Mononuclear cell (primary cell): ENCODE results near the gene SIMC1. TPM values are rescaled to one million over a fixed set of nuclear protein-coding genes. Genes with fewer than 3 reads are reported as not detected.
"Not testable (repeated sequence)": the region's sequence is repeated elsewhere in the genome, so short reads cannot be mapped to it uniquely, and the experiment has no call there.

Source experiments
- H3K27me3 ChIP-seq: 2 replicates; pipeline ENCODE4 v1.6.0; 2011; ENCODE audit warnings: low read length, control low read depth; ENCODE audit not compliant: insufficient read depth
- H3K4me1 ChIP-seq: 2 replicates; pipeline ENCODE4 v1.5.1; 2011; ENCODE audit warnings: mild to moderate bottlenecking, low read length, control low read depth; ENCODE audit not compliant: insufficient read depth
- H3K4me3 ChIP-seq: 2 replicates; pipeline ENCODE4 v1.5.1; 2011; ENCODE audit warnings: mild to moderate bottlenecking, low read length, moderate library complexity
- H3K9me3 ChIP-seq: 2 replicates; pipeline ENCODE4 v1.5.1; 2011; ENCODE audit warnings: low read depth, mild to moderate bottlenecking, control low read depth, low read length
- total RNA-seq: library from RNA; depleted of rRNA; stranded (reverse); fragments of >200 nt; gene quantifications from one replicate; pipeline ENCODE4 v1.2.3, GENCODE V29; 2012

Gene SIMC1
- total RNA-seq, 1 donor = 11.5 TPM

GRCh38 chr5:176244318-176244717, 6.1 kb downstream of the SIMC1 start:
- H3K9me3 ChIP-seq, H3K4me1 ChIP-seq, H3K4me3 ChIP-seq, H3K27me3 ChIP-seq: not testable (repeated sequence)

DNA sequence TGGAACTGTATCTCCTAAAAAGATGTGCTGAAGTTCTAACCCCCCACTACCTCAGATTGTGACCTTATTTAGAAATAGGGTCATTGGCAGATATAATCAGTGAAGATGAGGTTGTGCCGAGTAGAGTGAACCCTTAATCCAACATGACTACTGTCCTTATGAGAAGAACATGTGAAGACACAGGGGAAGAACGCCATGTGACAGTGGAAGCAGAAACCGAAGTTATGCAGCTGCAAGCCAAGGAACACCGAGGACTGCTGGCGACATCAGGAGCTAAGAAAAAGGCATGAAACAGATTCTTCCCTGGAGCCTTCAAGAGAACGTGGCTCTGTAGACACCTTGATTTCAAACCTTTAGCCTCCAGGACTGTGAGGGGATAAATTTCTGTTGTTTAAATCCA, 6.8 kb downstream of the SIMC1 start:
- H3K9me3 ChIP-seq, H3K27me3 ChIP-seq, H3K4me3 ChIP-seq, H3K4me1 ChIP-seq: not testable (repeated sequence)

DNA sequence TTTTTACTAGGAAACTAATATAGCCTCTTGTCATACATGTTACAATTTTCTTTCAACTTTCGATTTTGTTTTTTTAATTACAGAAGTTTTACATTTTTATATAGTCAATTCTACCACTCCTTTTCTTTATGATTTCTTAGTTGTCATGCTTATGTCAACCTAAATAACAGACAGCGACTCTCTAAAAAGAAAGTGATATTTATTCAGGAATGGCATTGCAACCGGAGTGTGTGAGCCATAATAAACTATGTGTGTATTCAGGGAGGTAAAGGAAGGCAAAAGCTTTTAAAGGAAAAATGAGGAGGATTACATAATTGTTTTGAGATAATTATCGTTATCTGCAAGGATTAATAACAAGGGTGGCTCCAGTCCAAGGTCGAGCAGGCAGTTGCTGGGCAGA, 7.3 kb downstream of the SIMC1 start:
- H3K27me3 ChIP-seq, H3K9me3 ChIP-seq, H3K4me1 ChIP-seq, H3K4me3 ChIP-seq: not testable (repeated sequence)

DNA sequence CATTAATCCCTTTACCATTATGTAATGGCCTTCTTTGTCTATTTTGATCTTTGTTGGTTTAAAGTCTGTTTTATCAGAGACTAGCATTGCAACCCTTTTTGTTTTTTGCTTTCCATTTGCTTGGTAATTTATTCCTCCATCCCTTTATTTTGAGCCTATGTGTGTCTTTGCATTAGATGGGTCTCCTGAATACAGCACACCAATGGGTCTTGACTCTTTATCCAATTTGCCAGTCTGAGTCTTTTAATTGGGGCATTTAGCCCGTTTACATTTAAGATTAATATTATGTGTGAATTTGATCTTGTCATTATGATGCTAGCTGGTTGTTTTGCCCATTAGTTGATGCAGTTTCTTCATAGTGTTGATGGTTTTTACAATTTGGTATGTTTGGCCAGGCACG, 12.5 kb downstream of the SIMC1 start:
- not testable (repeated sequence) for H3K4me1 ChIP-seq, H3K4me3 ChIP-seq, H3K27me3 ChIP-seq, H3K9me3 ChIP-seq

DNA sequence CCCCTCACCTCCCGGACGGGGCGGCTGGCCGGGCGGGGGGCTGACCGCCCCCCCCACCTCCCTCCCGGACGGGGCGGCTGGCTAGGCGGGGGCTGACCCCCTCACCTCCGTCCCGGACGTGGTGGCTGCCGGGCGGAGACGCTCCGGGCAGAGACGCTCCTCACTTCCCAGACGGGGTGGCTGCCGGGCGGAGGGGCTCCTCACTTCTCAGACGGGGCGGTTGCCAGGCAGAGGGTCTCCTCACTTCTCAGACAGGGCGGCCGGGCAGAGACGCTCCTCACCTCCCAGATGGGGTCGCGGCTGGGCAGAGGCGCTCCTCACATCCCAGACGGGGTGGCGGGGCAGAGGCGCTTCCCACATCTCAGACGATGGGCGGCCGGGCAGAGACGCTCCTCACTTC, 13.9 kb downstream of the SIMC1 start:
- H3K4me1 ChIP-seq, H3K4me3 ChIP-seq, H3K9me3 ChIP-seq, H3K27me3 ChIP-seq: not testable (repeated sequence)

GRCh38 chr5:176253370-176254065, 15.3 kb downstream of the SIMC1 start:
- not testable (repeated sequence) for H3K4me3 ChIP-seq, H3K27me3 ChIP-seq, H3K9me3 ChIP-seq, H3K4me1 ChIP-seq

DNA sequence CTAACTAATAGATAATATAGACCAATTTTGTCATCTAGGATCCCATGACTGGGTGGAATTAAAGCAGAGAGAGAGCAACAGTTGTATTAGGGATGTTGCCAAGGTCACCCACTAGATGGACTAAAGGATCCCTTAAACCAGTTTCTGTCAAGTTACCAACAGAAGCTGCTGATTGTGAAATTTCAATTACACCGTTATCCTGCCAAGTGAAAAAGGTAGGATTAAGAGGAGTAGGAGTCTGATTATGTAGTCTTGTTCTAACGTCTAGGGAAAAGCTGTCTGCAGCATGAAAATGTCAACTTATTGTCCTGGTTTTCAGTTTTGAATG, 15.8 kb downstream of the SIMC1 start:
- H3K9me3 ChIP-seq, H3K27me3 ChIP-seq, H3K4me3 ChIP-seq, H3K4me1 ChIP-seq: not testable (repeated sequence)

DNA sequence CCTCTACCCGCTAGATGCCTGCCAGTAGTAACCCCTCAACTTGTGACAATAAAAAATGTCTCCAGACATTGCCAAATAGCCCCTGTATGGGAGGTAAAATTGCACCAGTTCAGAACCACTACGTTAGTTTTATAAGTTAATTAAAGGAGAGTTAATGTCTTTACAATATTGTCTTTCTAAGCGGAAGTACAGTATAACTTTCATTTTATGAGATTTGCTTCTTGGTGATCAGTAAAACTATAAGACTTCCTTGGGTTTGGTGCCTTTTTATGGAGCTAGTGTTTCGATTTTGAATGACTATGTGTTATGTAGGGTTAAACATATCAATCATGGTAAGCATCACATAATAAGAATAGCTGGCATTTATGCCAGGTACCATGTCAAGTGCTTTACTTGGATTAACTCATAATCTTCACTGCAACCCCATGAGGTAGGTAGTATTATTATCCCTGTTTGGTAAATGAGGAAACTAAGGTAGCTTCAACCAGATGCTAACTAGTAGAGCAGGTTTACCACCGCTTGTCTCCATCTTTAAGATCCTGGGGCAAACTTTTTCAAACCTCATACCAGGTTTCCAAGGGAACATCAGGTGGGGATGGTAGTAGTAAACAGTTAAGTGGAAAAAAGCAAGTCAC, 19.8 kb downstream of the SIMC1 start:
- H3K9me3 ChIP-seq, H3K27me3 ChIP-seq, H3K4me1 ChIP-seq, H3K4me3 ChIP-seq: not testable (repeated sequence)

DNA sequence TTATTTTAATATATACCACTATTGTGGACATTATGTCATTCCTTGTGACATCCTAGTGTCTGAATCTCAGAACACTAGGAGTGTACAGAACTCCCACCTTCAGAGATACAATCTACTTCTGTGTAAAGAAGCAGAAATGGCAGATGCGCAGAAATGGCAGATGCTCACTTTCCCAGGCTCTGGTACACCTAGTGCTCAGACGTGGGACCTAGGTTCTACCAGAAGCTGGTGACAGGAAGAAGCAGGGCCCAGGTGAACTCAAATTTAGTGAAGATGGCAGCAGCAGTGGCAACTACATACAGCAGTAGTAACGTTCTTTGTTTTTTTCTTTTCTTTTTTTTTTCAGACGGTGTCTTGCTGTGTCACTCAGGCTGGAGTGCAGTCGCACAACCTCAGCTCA, 22.5 kb downstream of the SIMC1 start:
- not testable (repeated sequence) for H3K9me3 ChIP-seq, H3K27me3 ChIP-seq, H3K4me3 ChIP-seq, H3K4me1 ChIP-seq

- not testable (repeated sequence) for H3K4me1 ChIP-seq
Measured at GRCh38 chr5:176266448-176266847, 28.2 kb downstream of the SIMC1 start.

GRCh38 chr5:176289018-176289417, 50.8 kb downstream of the SIMC1 start:
- not testable (repeated sequence) for H3K27me3 ChIP-seq, H3K4me1 ChIP-seq, H3K4me3 ChIP-seq, H3K9me3 ChIP-seq

More at GRCh38 chr5:176266448-176266847, 28.2 kb downstream of the SIMC1 start:
- not testable (repeated sequence) for H3K27me3 ChIP-seq, H3K9me3 ChIP-seq, H3K4me3 ChIP-seq

- not testable (repeated sequence) for H3K27me3 ChIP-seq, H3K4me3 ChIP-seq, H3K4me1 ChIP-seq, H3K9me3 ChIP-seq
Measured at GRCh38 chr5:176290057-176290840, 52.0 kb downstream of the SIMC1 start.

DNA sequence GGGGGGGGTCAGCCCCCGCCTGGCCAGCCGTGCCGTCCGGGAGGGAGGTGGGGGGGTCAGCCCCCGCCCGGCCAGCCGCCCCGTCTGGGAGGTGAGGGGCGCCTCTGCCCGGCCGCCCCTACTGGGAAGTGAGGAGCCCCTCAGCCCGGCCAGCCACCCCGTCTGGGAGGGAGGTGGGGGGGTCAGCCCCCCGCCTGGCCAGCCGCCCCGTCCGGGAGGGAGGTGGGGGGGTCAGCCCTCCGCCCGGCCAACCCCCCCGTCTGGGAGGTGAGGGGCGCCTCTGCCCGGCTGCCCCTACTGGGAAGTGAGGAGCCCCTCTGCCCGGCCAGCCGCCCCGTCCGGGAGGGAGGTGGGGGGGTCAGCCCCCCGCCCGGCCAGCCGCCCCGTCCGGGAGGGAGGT, 67.1 kb downstream of the SIMC1 start:
- H3K4me1 ChIP-seq, H3K27me3 ChIP-seq, H3K4me3 ChIP-seq, H3K9me3 ChIP-seq: not testable (repeated sequence)

- H3K27me3 ChIP-seq = no peaks in the 10 kb centered on the region
- H3K4me1 ChIP-seq = no peaks in the 10 kb centered on the region
- no peak overlapping the region for H3K4me3 ChIP-seq
- no peaks in the 10 kb centered on the region for H3K9me3 ChIP-seq
Measured at GRCh38 chr5:176317534-176318374, 79.5 kb downstream of the SIMC1 start.

DNA sequence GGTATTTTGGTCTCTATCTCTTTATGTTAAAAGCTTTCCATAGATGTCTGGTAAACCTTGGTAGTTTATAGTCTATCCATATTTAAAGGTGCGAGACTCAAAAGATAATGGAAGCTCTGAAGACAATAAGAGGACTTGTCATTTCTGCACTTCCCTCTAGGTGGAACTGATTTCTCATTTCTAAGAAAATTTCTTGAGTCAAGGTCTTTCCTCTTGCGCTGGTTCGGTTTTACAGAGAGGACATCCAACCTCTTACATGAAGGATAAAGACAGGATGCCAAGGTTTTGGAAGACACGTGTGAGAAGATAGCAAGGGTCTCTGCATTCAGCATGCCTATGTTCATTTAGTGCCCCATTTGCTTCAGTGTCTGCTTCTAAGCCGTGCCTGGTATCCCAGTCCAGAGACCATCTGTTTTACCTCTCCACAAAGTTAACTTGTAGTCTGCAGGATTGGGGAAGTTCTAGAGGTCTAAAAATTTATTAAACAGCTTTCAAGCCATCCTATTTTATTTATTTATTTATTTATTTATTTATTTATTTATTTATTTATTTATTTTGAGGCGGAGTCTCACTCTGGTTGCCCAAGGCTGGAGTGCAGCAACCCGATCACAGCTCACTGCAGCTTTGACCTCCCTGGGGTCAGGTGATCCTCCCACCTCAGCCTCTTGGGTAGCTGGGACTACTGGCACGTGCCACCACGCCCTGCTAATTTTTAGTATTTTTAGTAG, 81.8 kb downstream of the SIMC1 start:
- Histone ChIP-seq H3K9me3 (no peaks in the 10 kb centered on the region), H3K27me3 (no peaks in the 10 kb centered on the region), H3K4me1 (no peaks in the 10 kb centered on the region), H3K4me3 (no peak overlapping the region)
